ENCODE results near the gene CNNM2.

GRCh38 chr10:103139803-103140202, 221.7 kb downstream of the CNNM2 start:
- no peak for TF ChIP-seq CTCF (conservative IDR thresholded peaks at IDR 0.05; ENCODE audit: low read depth, low read length)
- no peak for TF ChIP-seq EZH2 (IDR thresholded peaks at IDR 0.05; ENCODE audit: low read length, unreplicated experiment)
